OCI-LY7 (cell line): ENCODE data around the gene PLOD1.

ENCODE experiments used
- CTCF ChIP-seq: fragments of 200-600 bp; sonication (generic); conservative IDR thresholded peaks from 2 replicates; pipeline ENCODE4 v1.5.1; 2014; ENCODE audit warnings: mild to moderate bottlenecking, antibody characterized with exemption, low read length, moderate library complexity, mixed read lengths
- EZH2phosphoT487 ChIP-seq: fragments of 200-600 bp; sonication (generic); IDR thresholded peaks from 2 replicates; pipeline ENCODE4 v1.6.1; 2018; ENCODE audit warnings: low read depth, borderline replicate concordance, mild to moderate bottlenecking, mixed run types, antibody characterized with exemption, low read length, moderate library complexity, mixed read lengths

GRCh38 chr1:11967028-11967547 is 32.6 kb downstream of the PLOD1 start:
- TF ChIP-seq CTCF: peak; percentile 87
- no peak for TF ChIP-seq EZH2phosphoT487
